Stomach (tissue), 9 donors: ENCODE data around the gene NTS. TPM values are rescaled to one million over a fixed set of nuclear protein-coding genes. Genes with fewer than 3 reads are reported as not detected.

ENCODE experiments used
- DNase-seq, 2 donors: peaks; one replicate each; pipeline versions ENCODE4 v3.0.0 to v3.0.0-alpha.2; 2013 to 2019
- H3K27ac ChIP-seq, 5 donors: fragments of 200-600 bp in 4 of 5; sonication (generic) in 4 of 5; one replicate each; pipeline ENCODE4 v1.5.1; 2013 to 2019; ENCODE audit warnings: mild to moderate bottlenecking in 1 of 5, moderate library complexity in 1 of 5
- H3K27me3 ChIP-seq, 3 donors: fragments of 200-600 bp; sonication (generic); one replicate each; pipeline ENCODE4 v1.5.1; 2017 to 2019; ENCODE audit warnings: mixed run types in 1 of 3
- H3K36me3 ChIP-seq, 4 donors: fragments of 200-600 bp; sonication (generic); 1 replicate in 3 of 4; 2 replicates in 1 of 4; pipeline ENCODE4 v1.5.1; 2016 to 2019
- H3K4me1 ChIP-seq, 4 donors: fragments of 200-600 bp; sonication (generic); one replicate each; pipeline ENCODE4 v1.5.1; 2016 to 2019
- H3K4me3 ChIP-seq, 4 donors: fragments of 200-600 bp; sonication (generic) in 3 of 4; one replicate each; pipeline ENCODE4 v1.5.1; 2016 to 2019; ENCODE audit warnings: mild to moderate bottlenecking in 1 of 4
- H3K9me3 ChIP-seq, 4 donors: fragments of 200-600 bp; sonication (generic); one replicate each; pipeline ENCODE4 v1.5.1; 2016 to 2019
- EP300 ChIP-seq: sonication (generic); formaldehyde crosslinking; IDR thresholded peaks from one replicate; pipeline ENCODE4 v1.6.1; 2017; ENCODE audit warnings: antibody characterized with exemption
- POLR2A ChIP-seq, 4 donors: fragments of 450-650 bp; IDR thresholded peaks; one replicate each; pipeline ENCODE4 v1.6.1; 2016; ENCODE audit warnings: antibody characterized with exemption in 4 of 4, control low read depth in 2 of 4, mild to moderate bottlenecking in 1 of 4, moderate library complexity in 1 of 4
- POLR2AphosphoS5 ChIP-seq, 3 donors: sonication (generic); formaldehyde crosslinking; IDR thresholded peaks; one replicate each; pipeline ENCODE4 v1.6.1; 2016; ENCODE audit warnings: antibody characterized with exemption in 3 of 3
- WGBS, 5 donors: extraction: QIAGEN DNeasy Blood & Tissue Kit in 3 of 5; methylation state at CpG; one replicate each; pipeline versions ENCODE4 v1.1.5 to v1.1.7; 2013 to 2018; 5-methylcytosine and 5-hydroxymethylcytosine counted together
- intact Hi-C: fragments of 100-400 bp; cut with DNase I; formaldehyde crosslinking; loops from one replicate; pipeline ENCODE4 v1.15.1; 2023; ENCODE audit warnings: low total_unique reads
- polyA plus RNA-seq, 3 donors: library from polyadenylated mRNA; stranded (reverse); fragments of 200-250 nt; gene quantifications; one replicate each; pipeline ENCODE4 v1.2.3, GENCODE V29; 2013
- total RNA-seq, 5 donors: library from RNA; depleted of rRNA; stranded (reverse); fragments of >200 nt; gene quantifications; one replicate each; pipeline versions ENCODE4 v1.1.0 to v1.2.3, GENCODE V29; 2014 to 2016
- TF ChIP-seq, protein P1 (sequence below), 7 experiments: fragments of 450-650 bp in 4 of 7; fragments of 200-600 bp in 3 of 7; sonication (generic) in 3 of 7; IDR thresholded peaks; one replicate each; pipeline ENCODE4 v1.5.1; 2016 to 2019; ENCODE audit warnings: antibody characterized with exemption in 7 of 7, control low read depth in 2 of 7, mild to moderate bottlenecking in 1 of 7
- donor health status: healthy with polysubstance abuse.
- donor health status: Bipolar disorder and iron deficiency.
- donor health status: healthy.

The NTS gene
- total and polyA plus RNA-seq, 8 donors: 0.18 to 5.5 TPM; not detected in 6

DNA sequence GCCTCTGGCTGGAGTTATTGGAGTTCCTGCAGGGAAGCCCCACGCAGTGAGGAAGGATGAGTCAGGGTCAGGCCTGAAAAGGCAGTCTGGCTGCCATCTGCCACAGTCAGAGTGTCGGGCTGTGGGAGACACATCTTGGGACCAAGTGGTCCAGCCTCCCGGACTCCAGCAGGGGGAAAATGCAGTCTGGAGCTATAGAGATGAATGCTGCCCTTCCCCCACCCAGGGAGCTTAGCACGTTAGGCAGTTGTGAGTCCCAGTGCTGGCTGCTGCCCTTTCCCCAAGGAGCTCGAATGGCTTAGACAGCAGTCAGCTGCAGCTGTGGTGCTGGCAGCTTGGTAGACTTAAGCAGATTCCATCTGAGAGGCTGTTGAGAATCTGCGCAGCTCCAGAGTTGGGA lies 8.2 kb upstream of the NTS start:
- no peaks in the 10 kb centered on the region for H3K36me3 ChIP-seq
- WGBS, 5 donors: 64 to 86% (median 77%) methylated on average over 5 to 6 of the region's 6 CpGs
- DNase-seq: no peak

DNA sequence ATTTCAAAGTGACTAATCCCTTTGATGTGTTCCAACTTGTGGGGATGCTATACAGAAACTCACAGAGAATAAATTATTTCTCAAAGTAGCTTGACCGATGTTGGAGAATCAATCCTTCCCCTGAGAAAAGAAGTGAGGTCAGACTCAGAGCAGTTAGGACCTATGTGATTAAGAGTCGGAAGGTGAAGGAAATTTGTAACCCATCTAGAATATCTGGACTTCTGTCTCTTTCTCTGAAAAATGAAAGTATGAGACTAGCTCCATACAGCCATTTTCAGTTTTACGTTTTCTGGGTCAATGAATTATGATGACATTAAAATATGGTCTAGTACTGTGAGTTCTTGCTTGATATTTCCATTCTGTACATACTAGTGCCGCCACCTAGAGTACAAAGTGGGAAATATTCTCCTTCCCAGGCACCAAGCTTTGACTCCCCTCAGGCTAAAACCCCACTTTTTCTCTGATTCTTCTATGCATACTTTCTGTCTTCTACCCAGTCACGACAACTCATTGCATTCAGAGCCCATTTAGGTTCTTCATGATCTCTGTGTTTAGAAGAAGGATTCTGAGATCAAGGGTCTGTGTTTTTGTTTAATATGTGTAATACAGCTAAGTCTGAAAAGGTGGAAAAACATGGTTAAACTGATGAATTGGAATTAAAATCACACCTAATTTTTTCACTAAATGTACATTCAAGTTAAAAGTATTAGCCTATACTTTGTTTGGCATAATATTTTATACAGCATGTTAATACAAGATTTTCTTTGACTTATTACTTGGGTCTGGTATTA lies 6.9 kb upstream of the NTS start:
- intact Hi-C loops: loop anchor here (5.0 kb wide), 2 partner anchors 290 to 400 kb away; no protein-coding TSS in a partner anchor
- peak in 1 of 2 donors; percentile 82 for DNase-seq
- H3K36me3 ChIP-seq: no peaks in the 10 kb centered on the region
- no peak overlapping the region for H3K4me3 ChIP-seq
- no peaks in the 10 kb centered on the region for H3K27me3 ChIP-seq
- 25 to 36% (median 31%) methylated on average over 5 of the region's 5 CpGs for WGBS, 5 donors
- H3K4me1 ChIP-seq: peaks cover 0 to 7% (median 0%) of the 10 kb centered on the region in 4 donors
- H3K9me3 ChIP-seq: no peaks in the 10 kb centered on the region
- H3K27ac ChIP-seq: no peak overlapping the region
- no peak for TF ChIP-seq POLR2A (IDR thresholded peaks at IDR 0.05)
- no peak for TF ChIP-seq POLR2AphosphoS5 (IDR thresholded peaks at IDR 0.05)
- TF ChIP-seq, protein P1, sequence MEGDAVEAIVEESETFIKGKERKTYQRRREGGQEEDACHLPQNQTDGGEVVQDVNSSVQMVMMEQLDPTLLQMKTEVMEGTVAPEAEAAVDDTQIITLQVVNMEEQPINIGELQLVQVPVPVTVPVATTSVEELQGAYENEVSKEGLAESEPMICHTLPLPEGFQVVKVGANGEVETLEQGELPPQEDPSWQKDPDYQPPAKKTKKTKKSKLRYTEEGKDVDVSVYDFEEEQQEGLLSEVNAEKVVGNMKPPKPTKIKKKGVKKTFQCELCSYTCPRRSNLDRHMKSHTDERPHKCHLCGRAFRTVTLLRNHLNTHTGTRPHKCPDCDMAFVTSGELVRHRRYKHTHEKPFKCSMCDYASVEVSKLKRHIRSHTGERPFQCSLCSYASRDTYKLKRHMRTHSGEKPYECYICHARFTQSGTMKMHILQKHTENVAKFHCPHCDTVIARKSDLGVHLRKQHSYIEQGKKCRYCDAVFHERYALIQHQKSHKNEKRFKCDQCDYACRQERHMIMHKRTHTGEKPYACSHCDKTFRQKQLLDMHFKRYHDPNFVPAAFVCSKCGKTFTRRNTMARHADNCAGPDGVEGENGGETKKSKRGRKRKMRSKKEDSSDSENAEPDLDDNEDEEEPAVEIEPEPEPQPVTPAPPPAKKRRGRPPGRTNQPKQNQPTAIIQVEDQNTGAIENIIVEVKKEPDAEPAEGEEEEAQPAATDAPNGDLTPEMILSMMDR (IDR thresholded peaks at IDR 0.05): peak in 5 of 7 experiments; percentile 65 to 79 (median 76)
- TF ChIP-seq EP300: no peak

More for the DNA sequence above, 8.2 kb upstream of the NTS start:
- Histone ChIP-seq H3K9me3 (no peaks in the 10 kb centered on the region), H3K27ac (no peak overlapping the region), H3K4me1 (peaks cover 0 to 7% (median 0%) of the 10 kb centered on the region in 4 donors), H3K4me3 (no peak overlapping the region), H3K27me3 (no peaks in the 10 kb centered on the region)
- TF ChIP-seq POLR2AphosphoS5 (IDR thresholded peaks at IDR 0.05) (no peak), EP300 (no peak), POLR2A (IDR thresholded peaks at IDR 0.05) (no peak)
- TF ChIP-seq, protein P1 (IDR thresholded peaks at IDR 0.05): no peak
- intact Hi-C loops: loop anchor here (5.0 kb wide), 2 partner anchors 289 to 399 kb away; no protein-coding TSS in a partner anchor

DNA sequence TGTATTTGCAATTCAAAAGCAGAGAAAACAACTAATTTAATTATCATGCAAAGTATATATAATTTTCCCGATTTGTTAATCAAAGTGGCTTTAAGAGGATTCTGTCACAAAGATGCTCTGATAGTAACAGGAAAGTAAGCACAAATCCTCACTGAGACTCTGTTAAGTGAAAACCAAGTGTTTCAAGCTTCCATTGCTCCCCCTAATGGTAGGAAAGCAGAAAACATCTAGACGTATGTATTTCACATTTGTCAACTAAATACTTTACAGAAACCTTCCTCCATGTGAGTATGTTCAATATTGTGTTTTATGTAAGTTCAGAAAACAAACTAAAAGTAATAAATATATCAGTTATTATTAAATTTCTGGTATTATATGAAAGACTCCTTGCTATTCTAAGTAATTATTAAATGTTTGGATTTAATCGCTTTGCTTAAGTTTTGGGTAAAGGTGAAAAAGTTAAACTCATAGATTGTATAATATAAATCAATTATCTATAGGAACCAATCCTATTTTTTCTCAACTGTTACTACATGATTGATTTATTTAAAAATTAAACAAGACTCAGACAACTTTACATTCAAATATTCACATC lies 1.5 kb upstream of the NTS start:
- WGBS, 5 donors: 31 to 33% (median 33%) methylated on average over 3 of the region's 3 CpGs
- no peaks in the 10 kb centered on the region for H3K4me1 ChIP-seq
- intact Hi-C loops: no loop called here
- H3K27me3 ChIP-seq: no peaks in the 10 kb centered on the region
- no peak overlapping the region for H3K27ac ChIP-seq
- H3K36me3 ChIP-seq: no peaks in the 10 kb centered on the region
- H3K4me3 ChIP-seq: no peak overlapping the region
- DNase-seq: peak in 1 of 2 donors; percentile 77
- no peak for TF ChIP-seq POLR2A (IDR thresholded peaks at IDR 0.05)
- TF ChIP-seq, protein P1 (IDR thresholded peaks at IDR 0.05): peak in 5 of 7 experiments; percentile 7 to 58 (median 44)
- H3K9me3 ChIP-seq: no peaks in the 10 kb centered on the region

DNA sequence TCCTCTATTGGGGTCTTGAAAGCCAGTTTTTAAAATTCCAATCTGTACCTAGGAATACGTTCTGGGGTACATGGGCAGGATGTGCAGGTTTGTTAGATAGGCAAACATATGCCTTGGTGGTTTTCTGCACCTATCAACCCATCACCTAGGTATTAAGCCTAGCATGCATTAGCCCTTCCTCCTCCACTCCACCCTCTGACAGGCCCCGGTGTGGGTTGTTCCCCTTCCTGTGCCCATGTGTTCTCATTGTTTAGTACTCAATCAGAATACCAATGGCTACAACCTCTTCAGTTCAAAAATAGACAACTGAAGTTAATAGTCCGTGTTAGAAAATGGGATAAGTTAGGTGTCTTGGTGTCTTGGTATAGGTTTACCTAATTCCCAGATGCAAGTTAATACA lies 3.4 kb downstream of the NTS start:
- no peak for DNase-seq
- intact Hi-C loops: no loop called here
- H3K27ac ChIP-seq: no peak overlapping the region
- WGBS, 5 donors: 62 to 82% (median 71%) methylated on average over 3 of the region's 3 CpGs
- TF ChIP-seq, protein P1 (IDR thresholded peaks at IDR 0.05): no peak
- TF ChIP-seq POLR2A (IDR thresholded peaks at IDR 0.05): no peak
- no peaks in the 10 kb centered on the region for H3K27me3 ChIP-seq
- no peaks in the 10 kb centered on the region for H3K36me3 ChIP-seq
- no peak overlapping the region for H3K4me3 ChIP-seq
- no peaks in the 10 kb centered on the region for H3K9me3 ChIP-seq
- H3K4me1 ChIP-seq: no peaks in the 10 kb centered on the region
